HuH-7.5 (cell line): ENCODE data around the gene FOXP2.

ENCODE experiments used
- DNase-seq: peaks from one replicate; pipeline ENCODE4 v3.0.0; 2011; ENCODE audit warnings: low spot score

The FOXP2 gene

GRCh38 chr7:114656466-114656865 is 241.9 kb downstream of the FOXP2 start:
- no peak for DNase-seq

GRCh38 chr7:114657279-114657678 is 242.7 kb downstream of the FOXP2 start:
- DNase-seq, result no peak

GRCh38 chr7:114658216-114658615 is 243.6 kb downstream of the FOXP2 start:
- no peak for DNase-seq

DNA sequence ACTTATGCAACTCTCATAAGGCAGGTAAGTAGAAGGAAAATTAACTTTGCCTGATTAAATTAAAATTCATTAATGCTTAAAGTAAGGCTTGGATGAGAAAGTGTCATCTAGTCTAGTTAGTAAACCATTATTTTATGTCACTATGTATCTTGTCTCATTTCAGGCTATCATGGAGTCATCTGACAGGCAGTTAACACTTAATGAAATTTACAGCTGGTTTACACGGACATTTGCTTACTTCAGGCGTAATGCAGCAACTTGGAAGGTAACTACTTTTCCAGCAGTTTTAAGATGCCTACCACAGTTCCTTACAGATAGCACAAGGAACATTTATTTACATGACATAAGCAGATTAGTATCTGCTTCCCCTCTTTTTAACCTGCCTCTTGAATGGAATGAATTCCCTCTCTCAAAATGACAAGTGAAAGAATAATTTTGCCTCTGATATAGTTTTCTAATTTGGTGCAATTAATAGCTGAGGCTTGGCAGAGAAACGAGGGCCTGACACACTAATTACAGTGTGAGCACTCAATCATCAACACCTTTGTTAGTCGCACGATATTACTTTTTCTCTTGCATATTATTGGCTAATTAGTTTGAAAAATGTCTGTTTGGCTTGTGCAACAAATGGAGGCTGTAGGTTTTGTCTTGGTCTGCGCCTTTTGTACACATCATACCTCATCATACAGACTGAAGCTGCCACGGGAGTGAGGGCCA is 245.0 kb downstream of the FOXP2 start:
- no peak for DNase-seq

GRCh38 chr7:114660126-114660486 is 245.5 kb downstream of the FOXP2 start:
- no peak for DNase-seq

DNA sequence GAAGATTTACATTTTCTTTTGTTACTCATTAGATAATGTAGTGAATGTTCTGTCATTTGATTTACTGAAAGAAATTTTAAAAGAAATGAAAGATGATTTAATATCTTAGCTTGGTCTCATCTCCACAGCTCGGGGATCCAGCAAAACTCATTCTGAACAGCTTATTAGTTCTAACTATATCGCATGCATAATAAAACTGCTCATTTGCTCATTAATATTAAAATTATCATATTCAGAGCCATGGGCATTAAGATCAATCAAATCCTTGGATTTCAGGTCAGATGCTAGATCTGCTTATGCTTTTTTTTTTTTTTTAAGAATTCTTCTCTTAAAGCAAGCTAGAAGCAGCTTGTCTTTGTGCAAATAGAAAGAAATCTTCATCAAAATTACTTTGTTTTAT is 246.1 kb downstream of the FOXP2 start:
- no peak for DNase-seq

- peak; percentile 18 for DNase-seq
Measured at GRCh38 chr7:114662002-114662677, 247.5 kb downstream of the FOXP2 start.

DNA sequence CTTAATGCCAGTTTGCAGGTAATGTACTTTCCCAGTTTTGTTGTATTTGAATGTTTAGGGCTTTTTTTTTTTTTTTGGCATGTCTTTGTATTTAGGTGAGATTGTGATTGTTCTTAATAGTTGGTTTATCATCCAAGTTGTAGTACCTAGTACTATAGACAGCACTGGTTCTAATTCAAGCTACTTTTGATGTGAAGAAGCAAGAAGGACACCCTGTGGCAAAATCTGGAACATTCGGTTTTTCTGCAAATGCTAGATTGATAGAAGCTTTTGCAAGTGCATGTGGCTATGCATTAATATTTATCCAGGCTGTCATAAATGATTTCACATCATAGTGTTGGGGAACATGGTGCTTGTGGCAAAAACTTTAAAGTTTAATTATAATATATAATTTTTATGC is 248.9 kb downstream of the FOXP2 start:
- DNase-seq, result no peak

DNA sequence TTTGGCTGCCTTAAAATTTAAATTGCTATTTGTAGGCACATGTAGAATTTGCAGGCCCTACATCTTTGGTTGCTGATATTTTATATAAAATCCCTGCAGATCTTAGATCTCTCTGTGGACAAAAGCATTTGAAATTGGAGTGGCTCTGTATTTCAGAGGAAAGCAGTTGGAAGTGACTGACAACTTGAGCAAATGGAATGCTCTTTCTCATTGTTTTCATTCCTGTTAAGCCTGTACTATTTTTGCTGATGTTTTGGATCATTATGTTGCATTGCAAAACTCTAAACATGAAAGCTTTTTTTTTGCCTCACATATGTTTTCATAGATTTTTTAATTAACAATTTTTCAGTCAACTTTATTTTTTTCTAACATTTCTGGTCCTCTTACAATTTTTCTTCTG is 256.1 kb downstream of the FOXP2 start:
- DNase-seq, result no peak

DNA sequence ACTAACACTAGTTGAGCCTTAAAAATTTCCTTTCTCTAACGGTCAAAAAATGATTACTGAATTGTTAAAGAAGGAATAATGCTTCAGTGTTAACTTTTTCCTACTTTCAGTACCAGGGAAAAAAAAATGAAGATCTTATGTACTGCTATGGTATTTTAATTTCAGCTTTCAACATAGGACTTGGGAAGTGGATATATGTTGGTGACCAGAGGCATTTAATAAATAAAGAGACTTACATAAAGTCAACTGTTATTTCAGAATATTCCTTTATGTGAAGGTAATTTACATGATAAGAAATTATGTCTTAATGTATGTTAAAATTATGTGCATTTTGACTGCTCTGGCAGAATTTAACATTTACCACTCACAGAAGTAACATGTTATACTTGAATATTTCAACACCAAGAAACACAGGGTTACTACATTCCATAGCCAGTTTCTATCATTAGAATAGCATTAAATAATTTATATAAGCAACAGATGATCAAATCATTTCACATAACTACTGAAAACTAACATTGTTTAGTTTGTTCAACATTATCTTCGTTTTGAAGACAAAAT is 257.0 kb downstream of the FOXP2 start:
- DNase-seq, result no peak

DNA sequence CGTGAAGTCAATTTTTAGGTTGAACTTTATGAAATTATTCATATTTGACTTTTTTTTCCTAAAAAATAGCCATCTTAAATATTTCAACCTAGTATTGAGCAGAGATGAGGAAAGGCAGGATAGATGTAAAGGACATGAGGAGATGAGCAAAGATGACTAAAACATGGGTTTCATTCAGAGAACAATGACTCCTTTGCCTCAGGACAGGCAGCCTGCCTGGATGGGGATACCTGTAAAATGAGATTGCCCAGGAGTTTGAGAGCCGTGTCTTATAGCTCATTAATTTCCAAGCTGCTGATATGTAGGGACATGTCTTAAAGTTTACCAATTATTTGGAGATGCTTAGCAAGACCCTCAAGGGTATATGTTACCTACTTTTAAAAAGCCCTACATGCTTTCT is 263.5 kb downstream of the FOXP2 start:
- no peak for DNase-seq

- no peak for DNase-seq
Measured at GRCh38 chr7:114687238-114687637, 272.6 kb downstream of the FOXP2 start.

- DNase-seq, result no peak
Measured at GRCh38 chr7:114688443-114689055, 273.9 kb downstream of the FOXP2 start.

GRCh38 chr7:114689406-114689805 is 274.8 kb downstream of the FOXP2 start:
- no peak for DNase-seq

DNA sequence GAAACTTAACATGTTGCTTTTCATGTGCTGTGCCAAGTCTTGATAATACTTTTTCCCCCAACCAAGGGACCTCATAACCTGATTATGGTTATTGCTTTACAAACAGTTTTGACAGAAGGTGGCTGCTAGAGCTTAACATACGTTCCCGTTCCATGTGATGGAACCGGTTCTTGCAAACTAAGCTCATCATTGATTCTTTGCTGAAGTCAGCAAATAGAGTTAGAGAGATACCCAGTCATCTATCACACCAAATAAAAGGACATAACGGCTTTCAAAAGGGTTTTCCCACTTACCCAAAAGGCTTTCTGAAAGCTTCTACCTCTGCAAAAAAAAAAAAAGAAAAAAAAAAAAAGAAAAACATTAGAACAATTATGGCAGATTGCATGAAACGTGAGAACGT is 277.0 kb downstream of the FOXP2 start:
- no peak for DNase-seq

DNA sequence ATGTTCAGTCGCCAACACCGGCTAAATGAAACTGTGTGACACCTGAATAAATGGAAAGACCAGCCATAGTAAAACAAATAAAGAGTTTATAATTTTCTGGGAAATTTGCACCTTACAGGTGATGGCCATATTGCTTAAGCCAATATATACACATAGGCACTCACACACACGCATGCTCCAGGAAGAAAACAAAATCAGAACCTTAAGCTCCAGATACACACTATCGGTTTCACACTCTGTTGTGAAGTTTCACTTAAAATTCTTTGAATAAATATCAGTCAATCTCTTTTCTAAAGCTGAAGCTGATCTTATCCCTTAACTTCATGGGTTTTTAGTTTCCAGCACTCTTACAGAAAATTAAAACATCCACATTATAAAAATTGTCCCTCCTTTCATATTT is 280.6 kb downstream of the FOXP2 start:
- no peak for DNase-seq

GRCh38 chr7:114700247-114700928 is 285.8 kb downstream of the FOXP2 start:
- DNase-seq, result no peak

DNA sequence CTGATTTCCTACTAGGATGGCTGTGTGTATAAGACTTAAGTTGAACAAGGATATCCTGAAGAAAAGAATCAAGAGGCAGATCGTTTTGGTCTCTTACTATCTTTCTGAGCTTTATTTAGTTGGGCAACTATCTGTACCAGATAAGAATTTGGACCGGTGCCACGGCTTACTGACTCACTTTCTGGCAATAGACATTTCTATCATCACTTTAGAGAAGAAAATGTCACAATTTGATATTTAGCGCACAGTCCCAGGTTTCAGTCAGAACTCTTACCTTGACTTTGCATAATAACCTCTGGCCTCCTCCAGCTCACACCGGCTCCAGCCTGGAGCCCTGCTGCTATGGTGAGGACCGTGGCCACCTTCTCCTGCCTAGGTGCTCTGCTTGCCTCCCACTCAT is 289.1 kb downstream of the FOXP2 start:
- DNase-seq, result no peak

DNA sequence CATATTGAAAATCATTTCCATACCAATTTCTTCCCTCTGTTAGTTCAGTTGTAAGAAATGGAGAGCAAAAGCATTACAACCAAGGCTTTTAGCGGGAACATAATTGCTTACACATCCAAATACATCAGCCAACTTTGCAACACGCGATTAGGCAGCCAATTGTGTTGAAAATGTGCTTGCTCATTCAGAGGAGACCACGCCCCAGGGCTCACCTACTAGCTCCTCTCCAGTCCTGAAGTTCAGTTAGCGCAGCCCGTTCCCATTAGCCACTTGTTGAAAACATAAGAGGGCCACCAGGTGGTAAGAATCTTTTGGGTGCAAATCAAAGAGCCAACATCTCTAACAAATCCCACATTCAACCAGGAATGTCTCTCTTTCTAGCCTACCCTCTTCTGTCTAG is 294.0 kb downstream of the FOXP2 start:
- no peak for DNase-seq

DNA sequence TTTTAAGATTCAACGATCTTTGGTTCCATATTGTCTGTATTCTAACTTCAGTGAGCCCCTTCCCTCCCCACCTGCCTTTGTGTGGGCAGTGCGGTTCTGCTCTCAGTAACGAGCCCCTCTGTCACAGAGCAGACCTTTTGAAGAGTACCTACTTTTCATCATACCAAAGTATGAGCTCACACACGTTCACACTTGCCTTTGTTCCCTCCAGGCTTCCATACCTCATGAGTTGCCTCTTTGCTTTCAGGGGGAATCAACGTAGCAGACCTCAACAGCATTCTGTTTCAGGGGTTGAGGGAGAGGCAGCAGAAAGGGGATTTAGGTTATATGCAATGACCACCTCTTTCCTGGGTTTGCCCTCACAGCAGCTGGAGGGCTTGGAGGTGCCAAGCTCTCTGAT is 295.9 kb downstream of the FOXP2 start:
- DNase-seq, result no peak

DNA sequence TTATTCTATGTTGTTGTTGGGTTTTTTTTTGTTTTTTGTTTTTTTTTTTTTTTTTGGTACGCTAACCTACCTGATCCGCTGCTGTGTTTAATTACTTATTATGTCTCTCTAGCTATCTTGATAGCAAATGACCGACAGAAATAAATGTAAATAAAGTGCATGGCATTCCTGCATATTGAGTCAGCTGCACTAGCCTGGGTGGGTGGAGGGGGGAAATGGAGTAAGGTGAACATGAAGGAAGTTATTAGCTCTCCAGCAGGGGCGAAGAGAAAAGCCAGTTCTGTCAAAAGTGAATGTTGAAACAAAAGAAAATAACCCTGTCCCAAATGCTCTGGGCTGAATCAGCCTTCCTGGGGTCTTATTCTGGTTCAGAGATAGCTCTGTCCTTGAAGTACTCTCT is 296.6 kb downstream of the FOXP2 start:
- DNase-seq, result no peak

DNA sequence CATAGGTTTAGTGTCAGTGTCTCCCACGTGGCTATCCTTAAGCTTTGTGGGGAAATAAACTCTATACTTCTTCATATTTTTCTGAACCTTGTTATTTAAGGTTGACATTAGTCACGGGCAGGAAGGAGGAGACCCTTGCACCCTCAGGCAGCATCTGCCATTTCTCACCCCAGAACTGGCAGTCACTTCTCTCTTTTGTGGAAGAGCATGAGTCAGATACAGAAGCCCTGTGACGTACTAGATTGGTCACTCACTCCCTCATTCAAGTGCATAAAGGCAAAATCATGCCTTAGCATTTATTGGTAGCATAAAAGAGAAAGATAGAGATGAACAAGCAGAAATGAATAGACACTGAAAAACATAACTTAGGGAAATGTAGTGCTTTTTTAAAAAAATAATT is 301.3 kb downstream of the FOXP2 start:
- no peak for DNase-seq

DNA sequence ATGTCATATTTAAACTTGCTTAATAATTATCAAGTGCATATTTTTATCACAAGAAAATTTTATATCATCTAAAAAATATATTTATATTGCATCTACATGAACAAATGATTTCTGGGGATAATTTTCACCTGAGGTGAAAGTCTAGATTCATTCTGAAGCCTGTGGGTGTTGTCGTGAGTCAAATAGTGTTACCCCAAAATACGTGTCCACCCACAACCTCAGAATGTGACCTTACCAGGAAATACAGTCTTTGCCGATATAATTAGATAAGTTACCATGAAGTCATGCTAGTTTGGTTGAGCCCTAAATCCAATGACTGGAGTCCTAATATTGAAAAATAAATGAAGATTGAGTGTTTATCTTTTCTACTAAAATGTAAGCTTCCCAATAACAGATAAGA is 304.2 kb downstream of the FOXP2 start:
- no peak for DNase-seq
